Astrocyte (in vitro differentiated cells and primary cell): ENCODE measurements around the gene MEGF6.

Source experiments
- EZH2 ChIP-seq: IDR thresholded peaks from 2 replicates; pipeline ENCODE4 v1.6.1; 2012; ENCODE audit warnings: mild to moderate bottlenecking, low read length, inconsistent platforms; ENCODE audit not compliant: insufficient read depth
- TF ChIP-seq, protein P1 (sequence below): IDR thresholded peaks from 2 replicates; pipeline ENCODE4 v1.5.1; 2011; ENCODE audit warnings: low read depth, mild to moderate bottlenecking, inconsistent platforms, low read length, moderate library complexity; ENCODE audit not compliant: insufficient read depth

GRCh38 chr1:3467096-3468036, 143.9 kb downstream of the MEGF6 start:
- TF ChIP-seq, protein P1, sequence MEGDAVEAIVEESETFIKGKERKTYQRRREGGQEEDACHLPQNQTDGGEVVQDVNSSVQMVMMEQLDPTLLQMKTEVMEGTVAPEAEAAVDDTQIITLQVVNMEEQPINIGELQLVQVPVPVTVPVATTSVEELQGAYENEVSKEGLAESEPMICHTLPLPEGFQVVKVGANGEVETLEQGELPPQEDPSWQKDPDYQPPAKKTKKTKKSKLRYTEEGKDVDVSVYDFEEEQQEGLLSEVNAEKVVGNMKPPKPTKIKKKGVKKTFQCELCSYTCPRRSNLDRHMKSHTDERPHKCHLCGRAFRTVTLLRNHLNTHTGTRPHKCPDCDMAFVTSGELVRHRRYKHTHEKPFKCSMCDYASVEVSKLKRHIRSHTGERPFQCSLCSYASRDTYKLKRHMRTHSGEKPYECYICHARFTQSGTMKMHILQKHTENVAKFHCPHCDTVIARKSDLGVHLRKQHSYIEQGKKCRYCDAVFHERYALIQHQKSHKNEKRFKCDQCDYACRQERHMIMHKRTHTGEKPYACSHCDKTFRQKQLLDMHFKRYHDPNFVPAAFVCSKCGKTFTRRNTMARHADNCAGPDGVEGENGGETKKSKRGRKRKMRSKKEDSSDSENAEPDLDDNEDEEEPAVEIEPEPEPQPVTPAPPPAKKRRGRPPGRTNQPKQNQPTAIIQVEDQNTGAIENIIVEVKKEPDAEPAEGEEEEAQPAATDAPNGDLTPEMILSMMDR = no peak
- TF ChIP-seq EZH2 = no peak
